GM23338 (cell line): ENCODE measurements around the gene EEIG2.

Experiments
- CREB1 ChIP-seq: fragments of 250-450 bp; sonication (Bioruptor Pico); IDR thresholded peaks from 2 replicates; pipeline ENCODE4 v1.5.0; 2020; ENCODE audit warnings: low read depth, mild to moderate bottlenecking, moderate library complexity
- CTCF ChIP-seq, 2 experiments: fragments of 200-600 bp in 1 of 2; sonication (generic) in 1 of 2; conservative IDR thresholded peaks; 2 replicates each; pipeline versions ENCODE4 v1.5.1 to v1.6.1; 2016 to 2017; ENCODE audit warnings: antibody characterized with exemption in 2 of 2, low read depth in 2 of 2, mild to moderate bottlenecking in 2 of 2, moderate library complexity in 1 of 2
- EZH2 ChIP-seq: fragments of 200-600 bp; sonication (generic); IDR thresholded peaks from one replicate; pipeline ENCODE4 v1.8.0; 2017; ENCODE audit warnings: antibody characterized with exemption, mild to moderate bottlenecking, low read depth; ENCODE audit not compliant: unreplicated experiment
- EZH2phosphoT487 ChIP-seq: fragments of 200-600 bp; sonication (generic); IDR thresholded peaks from one replicate; pipeline ENCODE4 v1.8.1; 2018; ENCODE audit warnings: antibody characterized with exemption; ENCODE audit not compliant: unreplicated experiment
- JUNB ChIP-seq: IDR thresholded peaks from one replicate; pipeline ENCODE4 v1.6.1; 2016; ENCODE audit warnings: antibody characterized with exemption; ENCODE audit not compliant: unreplicated experiment
- POLR2AphosphoS5 ChIP-seq: IDR thresholded peaks from 2 replicates; pipeline ENCODE4 v1.6.1; 2016; ENCODE audit warnings: antibody characterized with exemption, low read depth
- REST ChIP-seq: IDR thresholded peaks from one replicate; pipeline ENCODE4 v1.6.1; 2018; ENCODE audit warnings: antibody characterized with exemption; ENCODE audit not compliant: unreplicated experiment
- STAT1 ChIP-seq: IDR thresholded peaks from one replicate; pipeline ENCODE4 v1.6.1; 2016; ENCODE audit warnings: antibody characterized with exemption; ENCODE audit not compliant: unreplicated experiment
- ZNF331 ChIP-seq: fragments of 250-450 bp; sonication (Bioruptor Pico); IDR thresholded peaks from 2 replicates; pipeline ENCODE4 v1.5.0; 2020; ENCODE audit warnings: low read depth, mild to moderate bottlenecking, moderate library complexity

- TF ChIP-seq CTCF (conservative IDR thresholded peaks at IDR 0.05; ENCODE audit: low read depth in 2 of 2), result no peak; a peak in 1 of 4 replicates
- TF ChIP-seq EZH2, result no peak
- no peak for TF ChIP-seq CREB1
- TF ChIP-seq STAT1, result no peak
- TF ChIP-seq REST, result no peak
- peak; percentile 75 for TF ChIP-seq POLR2AphosphoS5
- no peak for TF ChIP-seq EZH2phosphoT487
- TF ChIP-seq JUNB, result no peak
- no peak for TF ChIP-seq ZNF331 (CRISPR knock-in tag)
Observed at GRCh38 chr1:108560874-108561459, 1.1 kb downstream of the EEIG2 start.
